ENCODE data around the gene MRPL12. TPM values are rescaled to one million over a fixed set of nuclear protein-coding genes. Genes with fewer than 3 reads are reported as not detected.
A peak's percentile ranks its signal among the peaks of the same experiment; 100 is the strongest.

The MRPL12 gene
- polyA plus RNA-seq (2013, experiment 1 of 2; ENCODE audit: insufficient read length), result 76.1 TPM
- polyA plus RNA-seq (2013, experiment 2 of 2; ENCODE audit: insufficient read length), result 80.4 TPM

DNA sequence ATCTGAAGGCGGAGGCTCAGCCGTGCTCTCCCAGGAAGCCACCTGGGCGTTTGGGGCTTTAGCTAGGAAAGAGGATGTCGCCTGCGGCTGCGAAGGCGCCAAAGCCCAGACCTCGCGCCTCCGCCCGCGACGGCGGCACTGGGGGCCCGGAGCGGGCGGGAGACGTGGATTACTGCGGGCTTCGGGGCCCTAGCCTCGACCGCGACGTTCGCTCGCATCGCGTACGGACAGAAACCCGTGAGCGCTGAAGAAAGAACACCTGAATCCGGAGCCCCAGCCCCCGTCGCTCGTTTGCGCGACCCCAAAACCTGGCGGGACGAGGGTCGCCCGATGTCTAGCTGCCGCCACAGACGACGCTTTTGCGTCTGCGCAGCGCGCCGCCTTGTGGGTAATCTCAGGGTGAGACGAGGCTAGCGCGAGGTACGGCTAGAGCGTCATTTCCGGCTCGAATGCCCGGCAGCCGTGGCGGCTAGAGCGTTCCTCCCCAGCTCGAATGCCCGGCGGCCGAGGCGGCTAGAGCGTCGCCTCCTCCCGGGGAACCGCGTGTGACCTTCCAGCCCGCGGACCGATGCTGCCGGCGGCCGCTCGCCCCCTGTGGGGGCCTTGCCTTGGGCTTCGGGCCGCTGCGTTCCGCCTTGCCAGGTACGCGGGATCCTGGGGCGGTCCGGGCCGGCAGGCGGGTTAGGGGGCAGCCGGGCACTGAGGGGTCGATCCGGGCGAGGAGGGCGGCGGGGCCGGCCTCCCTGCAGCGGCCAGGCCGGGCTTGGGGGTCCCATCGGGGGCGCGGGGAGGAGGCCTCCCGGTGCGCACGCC lies at the start of gene MRPL12:
Gene MRPL12, plus strand, starts transcription at position 434 of the 813 bp plus-strand sequence. Its CDS starts 135 bp downstream, at position 569.
- peak; percentile 89 for DNase-seq

DNA sequence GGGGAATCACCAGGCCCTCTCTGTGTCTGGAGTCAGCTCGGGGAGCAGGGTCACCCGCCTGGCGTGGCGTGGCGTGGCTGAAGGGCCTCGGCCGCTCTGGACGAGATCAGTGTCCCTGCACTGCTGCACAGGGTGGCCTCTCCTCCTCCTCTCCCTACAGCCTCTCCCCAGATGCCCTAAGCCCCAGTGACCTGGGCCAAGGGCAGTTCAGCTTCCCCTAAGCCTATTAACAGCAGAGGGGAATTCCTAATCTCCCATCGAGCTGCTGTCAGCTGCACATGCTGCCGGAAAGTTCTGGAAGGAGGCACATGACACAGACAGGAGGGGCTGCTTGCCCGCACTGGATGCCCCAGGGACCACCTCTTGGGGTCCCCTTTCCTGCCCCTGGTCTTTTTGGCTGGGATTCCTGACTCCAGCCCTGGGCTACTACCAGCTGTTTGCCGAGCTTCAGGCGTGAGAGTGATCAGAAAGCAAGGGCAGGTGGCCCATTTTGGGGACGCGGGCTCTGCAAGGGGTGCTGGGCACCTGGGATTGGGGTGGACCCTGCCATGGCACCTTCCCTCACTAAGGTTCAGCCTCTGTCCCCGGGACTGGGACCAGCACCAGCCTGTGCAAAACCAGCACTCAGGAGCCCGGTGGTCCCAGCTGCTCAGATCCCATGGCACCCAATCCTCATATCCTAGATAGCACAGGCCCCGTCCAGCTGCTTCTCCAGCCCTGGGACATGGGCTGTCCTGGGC lies 47.6 kb upstream of the MRPL12 start:
- DNase-seq, result no peak

DNA sequence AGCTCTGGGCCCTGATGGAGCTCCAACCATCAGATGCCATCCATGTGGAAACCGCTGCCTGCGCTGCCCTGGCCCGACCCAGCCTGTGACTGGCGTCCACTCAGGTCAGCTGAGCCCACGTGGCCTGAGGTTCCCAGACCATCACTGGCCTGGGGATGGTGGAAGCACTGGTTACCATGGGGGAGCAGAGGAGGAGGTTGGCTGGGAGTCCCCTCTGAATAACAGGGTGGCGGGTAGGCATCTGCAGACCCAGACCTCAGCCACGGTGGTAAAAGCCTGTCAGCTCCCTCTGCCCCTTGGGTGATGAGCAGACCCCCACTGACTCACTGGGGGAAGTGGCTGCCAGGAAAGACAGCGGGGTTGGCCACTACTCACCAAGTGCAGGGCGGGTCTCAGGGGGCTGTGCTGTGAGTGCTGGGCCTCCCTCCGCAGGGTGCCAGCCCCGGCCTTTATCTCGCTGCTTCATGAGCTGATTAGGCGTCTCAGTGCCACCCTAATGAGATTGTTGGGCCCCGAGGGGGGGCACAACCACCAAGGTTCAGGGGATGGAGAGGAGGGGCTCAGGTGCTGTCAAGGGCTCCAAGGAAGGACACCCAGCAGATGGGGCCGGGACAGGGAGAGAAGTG lies 46.9 kb upstream of the MRPL12 start, which contains the start of gene PDE6G:
Gene PDE6G, minus strand, starts transcription at position 425 of the 626 bp plus-strand sequence. CDS start 3,237 bp downstream, outside the sequence.
- no peak for DNase-seq

DNA sequence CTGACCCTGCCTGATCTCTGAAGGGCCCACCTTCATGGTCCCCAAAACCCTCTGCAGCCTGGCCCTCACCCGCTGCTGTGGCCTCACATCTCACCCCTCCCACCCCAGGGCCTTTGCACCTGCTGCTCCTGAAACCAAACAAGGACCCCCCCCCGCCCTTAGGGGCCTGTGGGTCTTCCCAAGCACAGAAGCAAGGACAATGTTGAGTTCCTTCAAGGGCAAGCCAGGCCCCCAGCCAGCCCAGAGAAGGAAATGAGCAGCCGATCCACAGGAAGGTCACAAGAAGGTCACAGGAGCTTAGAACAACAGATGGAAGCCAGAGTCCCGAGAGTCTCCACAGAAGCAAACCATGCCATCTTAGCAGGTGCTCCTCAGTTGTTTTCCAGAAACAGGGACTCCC lies 46.3 kb upstream of the MRPL12 start:
- no peak for DNase-seq

DNA sequence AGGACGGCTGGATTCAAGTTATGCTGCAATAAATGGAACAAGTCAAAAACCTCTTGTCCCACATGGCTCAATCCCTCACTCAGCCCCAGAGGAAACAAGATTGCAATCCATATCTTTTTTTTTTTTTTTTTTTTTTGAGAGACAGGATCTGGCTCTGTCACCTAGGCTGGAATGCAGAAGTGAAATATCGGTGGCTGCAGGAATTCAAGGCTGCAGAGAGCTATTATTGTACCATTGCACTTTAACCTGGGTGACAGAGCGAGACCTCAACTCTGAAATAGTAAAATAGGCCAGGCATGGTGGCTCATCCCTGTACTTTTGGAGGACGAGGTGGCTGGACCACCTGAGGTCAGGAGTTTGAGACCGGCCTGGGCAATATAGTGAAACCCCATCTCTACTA lies 44.1 kb upstream of the MRPL12 start:
- DNase-seq, result no peak

DNA sequence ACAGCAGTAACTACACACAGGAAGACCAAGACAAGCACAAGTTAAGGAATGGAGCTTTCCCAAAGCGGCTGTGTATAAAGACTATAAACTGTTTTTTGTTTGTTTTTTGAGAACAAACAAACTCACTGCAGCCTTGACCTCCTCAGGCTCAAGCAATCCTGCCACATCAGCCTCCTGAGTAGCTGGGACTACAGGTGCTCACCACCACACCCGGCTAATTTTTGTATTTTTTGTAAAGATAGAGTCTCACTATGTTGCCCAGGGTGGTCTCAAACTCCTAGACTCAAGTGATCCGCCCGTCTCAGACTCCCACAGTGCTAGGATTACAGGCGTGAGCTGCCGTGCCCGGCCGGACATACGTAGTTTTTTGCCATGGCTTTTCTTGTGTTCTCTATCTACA lies 42.7 kb upstream of the MRPL12 start:
- no peak for DNase-seq

DNA sequence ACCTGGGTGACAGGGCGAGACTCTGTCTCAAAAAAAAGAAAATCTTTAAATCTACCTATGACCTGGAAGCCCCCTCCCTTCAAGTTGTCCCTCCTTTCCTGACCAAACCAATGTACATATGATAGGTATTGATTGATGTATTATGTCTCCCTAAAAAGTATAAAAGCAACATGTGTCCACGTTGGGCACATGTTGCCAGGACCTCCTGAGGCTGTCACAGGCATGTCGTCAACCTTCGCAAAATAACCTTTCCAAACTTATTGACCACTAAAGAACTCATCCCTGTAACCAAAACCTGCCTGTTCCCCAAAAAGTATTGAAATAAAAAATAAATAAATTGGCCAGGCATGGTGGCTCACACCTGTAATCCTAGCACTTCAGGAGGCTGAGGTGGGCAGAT lies 41.2 kb upstream of the MRPL12 start:
- no peak for DNase-seq

DNA sequence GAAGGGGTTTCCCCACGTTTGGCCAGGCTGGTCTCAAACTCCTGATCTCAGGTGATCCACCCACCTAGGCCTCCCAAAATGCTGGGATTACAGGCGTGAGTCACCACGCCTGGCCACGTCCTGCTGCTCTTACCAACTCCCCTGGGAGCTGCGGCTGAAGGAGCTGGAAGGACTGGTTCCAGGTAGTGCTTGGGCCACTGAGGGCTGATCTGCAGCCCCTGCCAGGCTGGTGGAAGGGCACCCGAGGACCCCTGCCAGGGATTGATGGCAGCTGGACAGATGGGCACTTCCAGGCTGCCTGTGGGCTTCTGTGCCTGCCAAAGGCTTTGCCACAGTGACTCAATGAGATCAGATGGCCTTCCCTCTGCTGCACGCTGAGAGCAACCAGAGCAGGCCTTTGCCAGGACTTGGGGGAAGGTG lies 39.1 kb upstream of the MRPL12 start:
- no peak for DNase-seq

DNA sequence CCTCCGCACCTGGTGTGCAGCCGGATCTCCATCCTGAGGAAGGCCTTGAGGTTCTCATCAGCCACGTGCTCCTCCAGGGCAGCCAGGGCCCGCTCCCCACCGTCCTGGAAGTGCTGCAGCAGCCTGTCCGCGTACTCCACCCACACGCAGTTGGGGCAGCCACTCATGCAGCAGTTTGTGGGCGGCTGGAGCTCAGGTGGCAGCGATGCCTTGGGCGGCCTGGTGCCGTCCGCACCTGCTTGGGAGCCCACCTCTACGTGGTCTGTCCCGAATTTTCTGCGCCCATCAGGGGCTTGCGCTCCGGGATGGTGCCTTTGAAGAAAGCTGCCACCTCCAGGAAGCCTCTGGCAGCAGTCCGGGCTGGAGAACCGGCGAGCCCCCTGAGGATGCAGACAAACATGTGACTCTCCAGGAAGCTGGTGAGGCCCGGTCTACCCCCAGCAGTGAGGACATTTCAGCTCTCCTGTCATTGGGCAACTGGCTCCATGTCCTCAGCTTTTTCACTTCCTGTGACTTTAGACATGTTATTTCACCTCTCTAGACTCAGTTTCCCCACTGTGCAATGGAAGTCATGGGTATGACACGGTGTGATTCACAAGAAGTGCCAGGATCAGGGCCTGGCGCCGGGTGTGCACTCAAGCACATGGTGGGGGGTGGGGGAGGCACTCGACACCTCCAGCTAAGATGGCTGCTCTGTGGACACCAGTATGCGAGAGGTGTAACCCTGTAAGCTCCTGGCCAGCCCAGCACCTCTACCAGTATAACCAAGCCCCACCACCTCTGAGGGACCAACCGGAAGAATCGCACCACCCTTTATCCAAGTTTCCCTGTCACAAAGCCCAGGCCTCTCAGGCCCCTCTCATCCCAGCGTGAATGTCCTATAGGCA lies 37.7 kb upstream of the MRPL12 start:
- DNase-seq, result peak; percentile 17

DNA sequence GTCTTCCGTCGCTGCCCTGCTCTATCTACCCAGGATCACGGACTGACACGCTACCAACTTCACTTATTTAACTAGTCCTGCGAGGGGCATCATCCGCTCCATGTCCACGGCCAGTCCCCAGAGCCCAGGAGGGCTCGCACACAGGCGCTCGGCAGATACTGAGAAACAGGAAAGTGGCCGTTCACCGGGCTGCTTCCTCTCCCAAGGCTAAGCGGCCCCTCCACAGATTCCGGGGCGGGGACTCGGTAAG lies 37.1 kb upstream of the MRPL12 start:
- no peak for DNase-seq

DNA sequence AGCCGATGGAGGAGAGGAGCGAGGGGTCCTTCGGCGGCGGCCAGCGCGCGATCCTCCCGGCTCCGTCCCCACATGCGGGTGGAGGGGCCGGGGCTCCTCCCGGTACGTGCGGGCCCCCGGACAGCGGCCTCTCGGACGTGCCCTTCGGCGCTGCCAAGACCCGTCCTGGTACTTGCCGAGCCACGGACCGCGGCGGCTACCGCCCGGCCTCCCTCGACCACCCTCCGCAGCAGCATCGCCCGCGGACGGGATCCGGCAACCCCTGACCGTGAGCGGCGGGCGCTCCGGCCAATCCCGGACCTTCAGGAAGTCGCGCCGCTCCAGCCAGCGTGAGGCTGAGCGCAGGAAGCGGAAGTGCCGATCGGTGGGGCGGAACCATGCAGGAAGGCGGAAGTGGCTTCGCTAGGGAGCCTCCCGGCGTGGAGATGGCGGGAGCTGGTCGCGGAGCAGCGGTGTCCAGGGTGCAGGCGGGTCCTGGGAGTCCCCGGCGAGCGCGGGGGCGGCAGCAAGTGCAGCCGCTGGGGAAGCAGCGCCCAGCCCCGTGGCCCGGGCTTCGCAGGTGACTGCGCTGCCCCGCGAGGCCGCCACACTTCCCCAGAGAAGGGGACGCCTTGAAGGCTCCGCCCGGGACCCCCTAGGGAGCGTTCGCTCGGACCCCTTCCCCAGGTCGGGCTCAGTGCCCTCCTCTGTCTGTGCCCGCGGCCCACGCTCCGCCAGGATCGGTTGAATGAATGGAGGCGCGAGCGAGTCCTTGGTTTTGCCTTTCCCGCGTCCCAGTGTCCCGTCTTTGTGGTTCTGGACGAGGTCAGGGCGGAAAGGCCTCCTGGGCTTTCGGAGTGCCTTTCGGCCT lies 36.6 kb upstream of the MRPL12 start, which contains the start of the genes CCDC137 and OXLD1:
Gene CCDC137, plus strand, starts transcription at position 396 of the 850 bp plus-strand sequence. Its CDS starts 30 bp downstream, at position 426.
Gene OXLD1, minus strand, starts transcription at position 264 of the 850 bp plus-strand sequence. Its CDS starts 28 bp downstream, at position 236.
- peak; percentile 97 for DNase-seq

DNA sequence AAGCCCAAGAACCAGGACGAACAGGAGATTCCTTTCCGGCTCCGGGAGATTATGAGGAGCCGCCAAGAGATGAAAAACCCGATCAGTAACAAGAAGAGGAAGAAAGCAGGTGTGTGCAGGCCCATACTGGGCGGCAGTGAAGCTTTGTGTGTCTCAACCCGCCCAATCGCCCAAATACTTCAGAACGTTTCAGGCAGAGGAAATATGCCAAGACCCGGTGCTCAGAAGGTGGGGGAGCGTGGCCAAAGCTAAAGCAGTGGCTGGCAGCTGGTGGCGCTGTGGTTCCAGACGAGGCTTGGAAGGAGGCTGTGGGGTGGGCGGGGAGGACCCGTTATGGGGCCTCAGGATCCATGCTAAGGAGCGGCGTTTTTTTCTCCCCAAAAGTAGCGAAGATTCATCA lies 35.4 kb upstream of the MRPL12 start:
- no peak for DNase-seq

DNA sequence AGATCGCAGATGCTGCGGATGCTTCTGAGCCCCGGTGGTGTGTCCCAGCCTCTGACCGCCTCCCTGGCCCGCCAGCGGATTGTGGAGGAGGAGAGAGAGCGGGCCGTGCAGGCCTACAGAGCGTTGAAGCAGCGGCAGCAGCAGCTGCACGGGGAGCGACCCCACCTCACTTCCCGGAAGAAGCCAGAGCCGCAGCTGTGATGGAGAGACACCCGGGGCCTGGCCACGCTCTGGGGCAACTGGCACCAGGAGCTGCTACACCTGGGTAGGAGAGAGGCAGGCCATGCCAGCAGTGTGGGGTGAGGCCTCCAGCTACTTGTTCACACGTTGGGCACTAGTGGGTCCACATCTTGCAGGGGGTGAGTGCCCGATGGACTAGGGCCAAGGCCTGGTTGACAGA lies 30.7 kb upstream of the MRPL12 start:
- DNase-seq, result no peak

DNA sequence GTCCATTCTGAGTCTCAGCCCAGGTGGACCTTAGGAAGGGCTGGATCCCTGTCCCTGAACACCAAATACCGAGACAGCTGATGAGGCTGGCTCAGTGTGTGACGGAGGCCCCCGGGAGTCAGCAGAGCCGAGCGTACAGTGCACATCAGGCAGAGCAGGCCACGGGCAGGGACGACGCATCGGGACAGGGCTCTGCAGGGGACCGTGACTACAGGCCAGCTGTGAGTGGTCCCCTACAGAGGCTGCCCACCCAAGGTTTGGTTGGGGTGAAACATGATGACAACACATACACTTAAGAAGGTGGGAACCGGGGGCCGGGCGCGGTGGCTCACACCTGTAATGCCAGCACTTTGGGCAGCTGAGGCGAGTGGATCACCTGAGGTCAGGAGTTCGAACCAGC lies 30.2 kb upstream of the MRPL12 start:
- DNase-seq, result no peak

DNA sequence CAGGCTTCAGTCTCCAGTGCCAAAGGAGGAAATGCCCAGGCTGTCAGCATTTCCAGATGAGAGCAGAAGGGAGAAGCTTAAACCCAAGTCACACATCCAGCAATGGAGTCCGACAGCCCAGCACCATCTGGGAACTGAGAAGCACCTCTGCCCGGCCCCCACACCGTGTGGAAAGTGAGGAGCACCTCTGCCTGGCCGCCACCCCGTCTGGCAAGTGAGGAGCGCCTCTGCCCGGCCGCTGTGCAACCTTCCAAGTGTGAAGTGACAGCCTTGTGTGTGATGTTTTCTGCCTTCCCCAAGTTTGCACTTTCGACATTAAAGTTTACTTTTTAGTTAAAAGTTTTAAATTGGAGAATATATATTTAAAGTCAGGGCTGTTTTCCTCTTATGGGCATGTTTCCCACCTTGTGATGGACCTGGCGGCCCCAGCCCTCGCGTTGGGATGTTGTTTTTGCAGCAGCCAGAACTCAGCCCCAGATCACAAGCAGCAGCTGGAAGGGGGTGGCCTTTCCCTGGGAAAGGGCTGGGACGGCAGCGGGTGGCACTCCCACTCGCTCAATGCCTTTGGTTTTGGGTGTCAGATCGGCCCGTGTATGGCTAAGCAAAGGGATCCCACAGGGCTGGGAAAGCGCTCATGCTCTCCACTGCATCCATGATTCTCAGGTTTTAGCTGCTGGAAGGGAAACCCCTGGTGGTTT lies 29.5 kb upstream of the MRPL12 start:
- no peak for DNase-seq

DNA sequence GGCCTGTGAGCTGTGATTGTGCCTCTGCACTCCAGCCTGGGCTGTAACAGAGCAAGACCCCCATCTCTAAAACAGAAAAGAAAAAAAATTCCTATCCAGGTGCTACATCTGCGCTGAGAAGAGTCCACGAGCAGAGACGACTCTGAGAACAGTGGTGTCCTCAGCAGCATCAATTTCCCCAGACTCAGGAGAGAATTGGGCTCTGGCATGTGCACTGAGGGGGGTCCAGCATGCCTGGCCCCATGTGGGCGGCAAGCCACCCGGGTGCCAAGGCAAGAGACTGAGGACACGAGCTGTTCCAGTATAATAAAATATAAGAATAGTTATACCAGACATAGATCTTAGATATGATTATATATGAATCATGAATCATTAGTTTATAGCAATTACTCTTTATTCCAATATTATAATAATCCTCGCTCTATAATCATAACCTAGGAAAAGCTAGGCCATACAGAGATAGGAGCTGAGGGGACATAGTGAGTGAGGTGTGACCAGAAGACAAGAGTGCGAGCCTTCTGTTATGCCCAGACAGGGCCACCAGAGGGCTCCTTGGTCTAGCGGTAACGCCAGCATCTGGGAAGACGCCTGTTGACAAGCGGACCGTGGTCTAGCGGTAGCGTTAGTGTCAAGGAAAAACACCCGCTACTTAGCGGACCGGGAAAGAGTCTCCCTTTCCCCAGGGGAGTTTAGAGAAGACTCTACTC lies 27.5 kb upstream of the MRPL12 start:
- DNase-seq, result peak; percentile 22

DNA sequence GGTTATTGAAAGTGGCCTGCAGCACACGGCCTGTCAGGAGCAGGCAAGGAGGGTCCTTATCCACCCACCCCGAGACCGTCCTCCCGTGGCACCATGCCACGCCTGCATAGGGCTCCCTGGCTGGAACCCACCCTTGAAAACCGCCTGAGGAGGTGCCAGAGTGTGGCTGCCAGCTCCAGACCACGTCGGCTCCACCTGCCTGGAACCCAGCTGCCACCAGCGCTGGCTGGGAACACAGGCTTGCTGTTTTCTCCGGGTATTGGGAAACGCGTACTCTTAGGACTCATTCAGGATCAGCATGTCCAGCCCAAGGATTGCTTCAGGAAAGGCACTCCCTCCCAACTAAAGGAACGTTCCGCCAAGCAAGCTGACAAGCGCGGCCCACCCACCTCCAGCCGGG lies 26.3 kb upstream of the MRPL12 start:
- DNase-seq, result no peak

DNA sequence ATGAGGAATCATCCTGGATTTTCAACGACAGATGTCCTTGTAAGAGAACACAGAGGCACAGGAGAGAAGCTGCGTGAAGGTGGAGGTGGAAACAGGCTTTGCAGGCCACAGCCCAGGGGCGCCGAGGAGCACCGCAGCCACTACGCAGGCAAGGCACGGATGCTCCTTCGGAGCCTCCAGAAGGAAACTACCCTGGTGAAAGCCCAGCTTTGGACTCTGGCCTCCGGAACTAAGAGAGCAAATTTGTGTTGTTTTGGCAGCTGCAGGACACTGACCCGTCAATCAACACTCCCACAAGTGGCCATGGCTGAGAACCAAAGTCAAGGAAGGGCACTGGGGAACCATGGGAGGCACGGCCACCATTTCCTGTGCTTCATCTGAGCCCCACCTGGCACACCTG lies 23.0 kb upstream of the MRPL12 start:
- no peak for DNase-seq

DNA sequence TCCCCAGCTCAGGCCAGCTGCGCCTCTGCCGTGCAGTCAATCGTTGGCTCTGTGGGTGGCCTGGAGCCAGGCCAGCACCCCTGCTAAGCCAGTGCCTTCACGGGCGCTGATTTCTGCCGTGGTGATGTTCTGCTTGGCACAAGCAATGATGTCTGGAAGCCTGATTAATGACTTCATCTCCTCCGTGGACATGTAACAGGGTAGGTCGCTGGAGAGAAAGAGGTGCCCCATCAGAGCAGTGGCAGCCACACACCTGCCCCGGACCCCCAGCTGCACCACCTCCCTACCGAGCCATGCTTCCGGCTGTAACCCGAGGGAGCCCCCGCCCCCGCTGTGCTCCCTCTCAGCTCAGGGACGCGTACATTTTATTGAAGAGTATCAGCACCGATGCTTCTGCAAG lies 21.5 kb upstream of the MRPL12 start:
- no peak for DNase-seq

All from fibroblast of skin of abdomen (primary cell).